ENCODE results near the gene PPP1R2C. TPM values are rescaled to one million over a fixed set of nuclear protein-coding genes. Genes with fewer than 3 reads are reported as not detected.

The PPP1R2C gene
- total RNA-seq, 2 experiments from 2014 or later, result not detected

GRCh38 chrX:42752730-42753129 is 25.2 kb downstream of the PPP1R2C start:
- intact Hi-C loops (cut with micrococcal nuclease), result no loop called here
- DNase-seq, result no peak
- no peaks in the 10 kb centered on the region for H3K9me3 Mint-ChIP-seq

GRCh38 chrX:42751573-42751972 is 26.4 kb downstream of the PPP1R2C start:
- TF ChIP-seq CTCF (IDR thresholded peaks at IDR 0.05), result no peak
- intact Hi-C loops (cut with micrococcal nuclease), result no loop called here
- ChIA-PET CTCF (no interaction called here), POLR2A (no interaction called here)
- ATAC-seq (no peak), DNase-seq (no peak)
- Mint-ChIP-seq H3K4me1 (ENCODE audit: low read depth) (no peaks in the 10 kb centered on the region), H3K27ac (no peak overlapping the region), H3K27me3 (no peaks in the 10 kb centered on the region), H3K9me3 (no peaks in the 10 kb centered on the region), H3K4me3 (no peak overlapping the region), H3K36me3 (ENCODE audit: low read depth) (no peaks in the 10 kb centered on the region)

More at GRCh38 chrX:42752730-42753129, 25.2 kb downstream of the PPP1R2C start:
- H3K4me3 Mint-ChIP-seq, result no peak overlapping the region
- H3K27ac Mint-ChIP-seq, result no peak overlapping the region
- ChIA-PET POLR2A (no interaction called here), CTCF (interaction anchor here (0.7 kb wide), 1 partner anchor 23 kb away, joined by 3 read pairs; no protein-coding TSS in a partner anchor)
- no peaks in the 10 kb centered on the region for H3K27me3 Mint-ChIP-seq
- no peak for ATAC-seq
- H3K36me3 Mint-ChIP-seq (ENCODE audit: low read depth), result no peaks in the 10 kb centered on the region
- no peaks in the 10 kb centered on the region for H3K4me1 Mint-ChIP-seq (ENCODE audit: low read depth)
- TF ChIP-seq CTCF (IDR thresholded peaks at IDR 0.05), result no peak

GRCh38 chrX:42748067-42748850 is 29.7 kb downstream of the PPP1R2C start:
- ChIA-PET CTCF (no interaction called here), POLR2A (no interaction called here)
- H3K27me3 Mint-ChIP-seq, result no peaks in the 10 kb centered on the region
- H3K27ac Mint-ChIP-seq, result no peak overlapping the region
- DNase-seq, result no peak
- no peak for ATAC-seq
- no peak for TF ChIP-seq CTCF (IDR thresholded peaks at IDR 0.05)
- no peaks in the 10 kb centered on the region for H3K4me1 Mint-ChIP-seq (ENCODE audit: low read depth)
- intact Hi-C loops (cut with micrococcal nuclease), result no loop called here
- no peak overlapping the region for H3K4me3 Mint-ChIP-seq
- no peaks in the 10 kb centered on the region for H3K9me3 Mint-ChIP-seq
- no peaks in the 10 kb centered on the region for H3K36me3 Mint-ChIP-seq (ENCODE audit: low read depth)

- intact Hi-C loops (cut with micrococcal nuclease), result no loop called here
- H3K27me3 Mint-ChIP-seq, result no peaks in the 10 kb centered on the region
- CTCF ChIA-PET, result no interaction called here
- H3K27ac Mint-ChIP-seq, result no peak overlapping the region
- ATAC-seq, result no peak
- H3K4me3 Mint-ChIP-seq, result no peak overlapping the region
- H3K9me3 Mint-ChIP-seq, result no peaks in the 10 kb centered on the region
- H3K36me3 Mint-ChIP-seq (ENCODE audit: low read depth), result no peaks in the 10 kb centered on the region
- no peak for TF ChIP-seq CTCF (IDR thresholded peaks at IDR 0.05)
- H3K4me1 Mint-ChIP-seq (ENCODE audit: low read depth), result no peaks in the 10 kb centered on the region
- no peak for DNase-seq
- POLR2A ChIA-PET, result no interaction called here
These were observed 31.4 kb downstream of the PPP1R2C start for GRCh38 chrX:42746606-42747005.

GRCh38 chrX:42740456-42740855 is 37.5 kb downstream of the PPP1R2C start:
- intact Hi-C loops (cut with micrococcal nuclease), result no loop called here
- DNase-seq, result no peak
- H3K4me1 Mint-ChIP-seq (ENCODE audit: low read depth), result peaks cover 8% of the 10 kb centered on the region
- no peak for TF ChIP-seq CTCF (IDR thresholded peaks at IDR 0.05)
- no peak overlapping the region for H3K4me3 Mint-ChIP-seq
- ChIA-PET POLR2A (interaction anchor here (0.7 kb wide), 1 partner anchor 232 kb away, joined by 3 read pairs; no protein-coding TSS in a partner anchor), CTCF (no interaction called here)
- no peaks in the 10 kb centered on the region for H3K27me3 Mint-ChIP-seq
- no peak overlapping the region for H3K27ac Mint-ChIP-seq
- no peak for ATAC-seq
- no peaks in the 10 kb centered on the region for H3K36me3 Mint-ChIP-seq (ENCODE audit: low read depth)
- no peaks in the 10 kb centered on the region for H3K9me3 Mint-ChIP-seq

Measured in activated CD8-positive, alpha-beta T cell treated with anti-CD3 and anti-CD28 coated beads for 36 hours (primary cell).